ENCODE data around the gene ADAMTS9.
"Not testable (repeated sequence)": the region's sequence is repeated elsewhere in the genome, so short reads cannot be mapped to it uniquely, and the experiment has no call there.

ADAMTS9 gene

DNA sequence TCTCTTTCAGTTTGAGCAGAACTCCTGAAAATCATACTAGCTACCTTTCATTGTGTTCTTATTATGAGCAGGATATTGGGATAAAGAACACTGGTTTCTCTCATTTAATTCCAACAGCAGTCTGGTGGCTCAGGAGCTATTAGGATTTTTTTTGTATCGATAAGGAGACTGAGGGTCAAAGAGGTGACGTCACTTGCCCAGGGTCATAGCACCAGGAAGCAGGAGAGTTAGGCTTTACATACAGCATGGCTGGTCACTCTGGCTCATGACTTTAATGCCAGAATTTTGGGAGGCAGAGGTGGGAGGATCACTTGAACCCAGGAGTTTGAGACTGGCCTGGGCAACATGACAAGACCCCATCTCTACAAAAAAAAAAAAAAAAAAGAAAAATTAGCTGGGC, 113.6 kb downstream of the ADAMTS9 start:
- no peak for DNase-seq (ENCODE audit: low spot score)

DNA sequence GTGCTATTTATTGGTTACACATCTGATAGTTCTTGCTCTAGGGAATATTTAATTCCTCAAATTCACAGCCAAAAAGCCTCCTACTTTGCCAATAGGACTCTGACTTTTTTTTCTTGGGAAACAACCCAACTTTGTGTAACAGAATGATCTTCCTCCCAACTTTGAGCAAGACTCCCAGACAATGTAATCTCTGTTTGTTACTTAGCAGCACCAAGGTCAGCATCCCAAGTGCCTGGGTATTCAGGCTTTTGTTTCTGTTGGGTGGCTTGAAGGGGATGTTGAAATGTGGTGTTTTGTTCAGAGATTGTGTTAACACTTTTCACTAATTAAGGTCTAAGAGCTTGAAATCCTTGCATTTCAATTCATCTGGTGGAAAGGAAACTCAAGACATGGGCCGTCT, 115.8 kb downstream of the ADAMTS9 start:
- no peak for DNase-seq (ENCODE audit: low spot score)

DNA sequence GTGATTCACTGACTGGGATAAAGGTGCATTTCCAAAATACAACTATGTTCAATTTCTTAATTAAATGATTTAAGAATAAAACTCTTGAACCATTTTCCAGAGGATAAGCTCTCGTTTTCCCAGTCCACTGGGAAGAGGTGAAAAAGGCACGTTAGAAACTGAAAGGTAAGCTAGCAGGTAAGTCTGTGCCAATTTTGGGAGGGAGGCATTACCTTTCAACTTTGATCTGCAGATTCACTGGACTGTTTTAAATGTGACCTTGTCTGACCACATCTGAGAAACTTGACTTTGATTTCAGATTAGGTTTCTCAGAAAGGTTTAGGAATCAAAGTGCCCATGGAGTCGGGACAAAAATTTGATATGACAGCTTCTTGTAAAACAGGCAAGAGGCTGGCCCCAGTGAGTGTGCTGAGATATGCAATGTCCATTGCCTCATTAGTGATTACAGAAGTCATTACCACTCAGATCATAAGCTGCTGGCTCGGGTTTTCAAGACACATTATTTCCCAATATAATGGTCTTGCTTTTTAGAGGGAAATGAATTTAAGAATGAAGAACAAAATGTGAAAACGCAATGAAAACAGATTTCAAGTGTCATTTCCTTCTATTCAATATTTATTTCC, 118.8 kb downstream of the ADAMTS9 start:
- no peak for DNase-seq (ENCODE audit: low spot score)

DNA sequence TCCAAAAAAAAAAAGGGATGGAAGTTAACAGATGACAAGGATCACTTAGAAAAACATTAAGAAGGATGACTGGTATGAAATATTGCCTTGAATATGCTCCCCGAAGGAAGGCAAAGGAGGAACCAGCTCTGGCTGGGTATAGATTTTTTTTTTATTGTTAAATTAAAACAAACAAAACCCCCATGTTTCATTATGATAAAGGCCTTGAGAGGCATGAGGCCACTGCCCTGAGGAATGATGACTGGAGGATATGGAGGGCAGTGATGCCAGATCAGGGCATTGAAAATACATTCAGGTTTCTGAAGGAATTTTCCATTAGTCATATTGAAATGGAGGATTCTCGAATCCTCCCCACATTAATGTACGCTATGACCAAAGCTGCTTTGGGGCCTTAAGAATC, 120.9 kb downstream of the ADAMTS9 start:
- DNase-seq (ENCODE audit: low spot score): no peak

DNA sequence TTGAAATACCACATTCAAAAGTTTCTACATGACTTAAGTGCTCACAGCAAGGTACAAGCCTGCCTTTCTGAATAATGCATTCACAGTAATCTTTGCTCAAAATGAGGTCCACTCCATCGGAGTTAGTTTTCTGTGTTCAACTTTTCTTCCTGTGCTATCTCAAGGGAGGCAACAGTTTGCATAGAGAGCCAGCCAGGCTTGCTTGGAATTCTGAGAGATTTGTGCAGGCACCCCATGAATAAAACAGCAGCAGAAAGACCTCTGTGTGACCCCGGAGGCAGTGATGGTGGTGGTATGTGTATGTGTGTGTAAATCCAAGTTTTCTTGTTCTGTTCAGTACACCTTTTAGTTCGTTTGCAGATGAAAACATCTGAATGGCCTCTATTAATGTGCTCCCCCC, 124.0 kb downstream of the ADAMTS9 start:
- no peak for DNase-seq (ENCODE audit: low spot score)

DNA sequence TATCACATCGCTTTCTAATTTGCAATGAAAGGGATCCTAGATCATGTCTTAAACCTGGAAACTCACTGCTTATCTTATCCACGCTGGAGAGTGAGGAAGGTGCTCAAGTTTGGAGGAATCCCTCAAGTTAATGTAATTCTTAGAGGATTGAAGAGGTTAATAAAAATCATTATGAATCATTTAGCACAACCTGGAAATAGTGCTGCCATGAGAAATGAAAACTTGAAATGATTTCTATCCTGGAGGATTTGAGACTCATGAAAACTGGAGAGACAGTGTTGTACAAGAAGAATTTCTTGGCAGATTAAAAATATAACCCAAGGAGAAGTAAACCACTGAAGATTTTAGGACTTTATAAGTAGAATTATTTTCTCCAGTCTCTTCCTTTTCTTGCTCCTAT, 125.9 kb downstream of the ADAMTS9 start:
- DNase-seq (ENCODE audit: low spot score): no peak

DNA sequence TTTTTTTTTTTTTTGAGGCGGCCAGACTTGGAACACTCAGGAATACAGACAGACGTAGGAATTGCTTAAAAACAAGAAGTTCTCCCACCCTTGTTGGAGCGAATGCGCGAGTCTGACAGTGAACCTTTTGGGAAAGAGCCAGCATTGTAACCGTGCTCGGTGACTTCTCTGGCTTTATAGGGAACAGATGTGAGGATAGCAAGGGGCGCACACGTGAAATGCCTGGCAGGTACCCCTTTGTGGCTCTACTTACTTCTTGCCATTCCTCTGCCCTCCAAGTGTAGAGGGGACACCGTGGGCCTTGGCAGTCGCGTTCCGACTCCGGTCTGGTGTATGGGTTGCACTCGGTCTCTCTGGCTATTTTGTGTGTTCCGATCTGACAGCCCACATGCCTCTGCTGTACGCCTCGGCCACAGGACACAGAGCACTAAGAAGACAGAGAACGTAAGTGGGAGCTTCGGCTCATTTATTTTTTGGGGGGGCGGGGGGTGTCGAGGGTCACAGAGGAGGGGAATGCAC, 126.4 kb downstream of the ADAMTS9 start:
- DNase-seq (ENCODE audit: low spot score): no peak

DNA sequence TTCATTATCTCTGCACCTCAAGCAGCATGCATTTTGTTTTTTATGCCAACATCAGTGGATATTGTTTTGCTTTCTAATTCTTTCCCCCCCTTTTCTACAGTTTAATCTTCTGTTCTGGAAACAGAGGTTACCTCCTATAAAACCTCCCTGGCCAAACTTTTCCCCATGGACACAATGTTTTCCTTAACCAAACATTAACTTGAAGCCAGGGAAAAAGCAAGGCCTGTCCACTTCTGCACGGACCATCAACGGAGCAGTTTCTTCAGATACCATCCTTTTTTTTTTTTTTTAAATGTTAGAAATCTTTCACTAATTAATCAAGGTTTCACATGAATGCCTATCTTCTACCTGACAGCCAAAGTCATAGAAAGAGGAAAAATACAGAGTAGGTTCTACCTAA, 127.0 kb downstream of the ADAMTS9 start:
- DNase-seq (ENCODE audit: low spot score): no peak

DNA sequence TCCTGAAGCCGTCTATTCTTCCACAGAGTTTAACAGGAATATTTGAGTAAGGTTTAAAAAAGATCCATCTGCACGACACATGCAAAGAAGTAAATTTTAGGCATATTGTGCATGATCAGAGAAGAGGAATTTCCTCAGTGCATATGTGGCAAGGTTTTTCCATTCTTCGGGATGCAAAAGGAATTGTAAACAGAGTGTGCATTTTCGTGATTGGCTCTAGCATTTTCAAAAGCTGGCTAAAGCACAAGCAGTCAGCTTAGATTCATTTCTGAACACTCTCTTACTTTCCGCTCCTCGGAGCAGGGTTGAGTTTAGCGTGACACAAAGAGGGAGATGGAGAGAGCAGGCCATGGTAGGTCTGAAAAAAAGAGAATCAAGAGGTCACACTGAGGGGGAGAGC, 128.2 kb downstream of the ADAMTS9 start:
- DNase-seq (ENCODE audit: low spot score): no peak

DNA sequence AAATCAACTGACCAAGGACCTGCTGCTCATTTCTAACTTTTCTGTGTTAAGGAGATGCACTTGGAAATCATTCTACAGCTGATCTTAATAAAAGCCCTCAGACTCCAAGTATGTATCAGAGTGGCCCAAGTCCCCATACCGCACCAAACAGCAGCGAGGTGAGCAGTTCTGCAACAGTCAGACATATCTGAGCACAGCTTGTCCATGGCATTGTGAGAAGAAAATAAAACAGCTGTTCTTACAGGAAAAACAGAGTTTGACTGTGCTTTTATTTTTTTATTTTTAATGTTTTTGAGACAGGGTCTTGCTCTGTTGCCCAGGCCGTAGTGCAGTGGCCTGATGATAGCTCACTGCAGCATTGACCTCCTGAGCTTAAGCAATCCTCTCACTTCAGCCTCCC, 131.8 kb downstream of the ADAMTS9 start:
- DNase-seq (ENCODE audit: low spot score): no peak

DNA sequence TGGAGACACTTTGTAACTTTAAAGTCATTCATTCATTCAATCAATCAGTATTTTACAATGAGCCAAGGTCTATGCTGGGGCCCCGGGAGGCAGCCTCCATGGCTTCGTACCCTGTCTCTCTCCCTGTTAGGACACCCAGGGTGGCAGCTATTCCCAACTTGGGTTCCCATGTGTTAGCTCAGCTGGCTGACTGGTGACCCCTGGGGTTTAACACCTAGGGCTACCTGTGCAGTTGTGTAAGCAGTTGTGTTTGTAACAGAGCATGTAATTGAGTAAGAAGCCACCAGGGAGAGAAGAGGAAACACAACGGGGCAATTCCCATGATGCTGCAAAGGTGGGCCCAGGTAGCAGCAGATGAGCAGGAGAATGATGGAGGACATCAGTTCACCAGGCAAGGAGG, 132.4 kb downstream of the ADAMTS9 start:
- no peak for DNase-seq (ENCODE audit: low spot score)

DNA sequence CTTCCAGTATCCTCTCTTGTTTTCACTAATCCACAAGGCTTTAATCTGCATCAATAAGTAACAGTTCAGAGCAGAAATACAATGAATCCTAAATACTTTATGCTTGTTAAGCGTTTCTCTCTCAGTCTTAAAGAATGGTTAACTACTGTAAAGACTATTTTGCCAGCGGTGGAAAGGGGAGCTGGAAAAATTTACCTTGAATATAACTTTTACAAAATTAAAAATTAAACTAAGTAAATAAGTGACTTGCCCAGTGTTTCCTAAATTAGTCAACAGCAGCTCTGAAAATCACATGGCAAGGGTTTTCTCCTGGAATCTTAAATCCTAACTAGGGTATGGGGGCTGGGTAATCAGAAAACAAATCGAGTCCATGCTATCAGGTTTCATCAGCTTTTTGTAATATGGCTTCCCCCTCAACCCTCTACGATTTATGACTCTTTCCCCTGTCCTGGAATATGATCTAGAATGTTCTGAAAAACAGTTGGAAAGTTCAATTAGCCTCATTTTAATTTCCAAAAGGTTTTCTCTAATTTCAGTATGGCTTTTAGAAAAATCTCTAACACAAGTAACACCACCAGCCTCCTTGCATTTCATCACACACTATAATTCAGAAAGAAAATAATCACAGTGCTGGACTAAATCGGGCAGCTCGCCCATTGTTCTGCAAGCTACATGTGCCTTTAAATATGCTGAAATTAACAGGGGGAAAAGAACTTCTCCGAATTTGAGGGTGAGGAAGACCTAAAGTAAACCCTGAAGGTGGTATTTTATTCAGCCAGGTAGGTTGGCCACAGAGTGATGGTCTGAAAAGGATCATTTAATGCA, 133.5 kb downstream of the ADAMTS9 start:
- no peak for DNase-seq (ENCODE audit: low spot score)

DNA sequence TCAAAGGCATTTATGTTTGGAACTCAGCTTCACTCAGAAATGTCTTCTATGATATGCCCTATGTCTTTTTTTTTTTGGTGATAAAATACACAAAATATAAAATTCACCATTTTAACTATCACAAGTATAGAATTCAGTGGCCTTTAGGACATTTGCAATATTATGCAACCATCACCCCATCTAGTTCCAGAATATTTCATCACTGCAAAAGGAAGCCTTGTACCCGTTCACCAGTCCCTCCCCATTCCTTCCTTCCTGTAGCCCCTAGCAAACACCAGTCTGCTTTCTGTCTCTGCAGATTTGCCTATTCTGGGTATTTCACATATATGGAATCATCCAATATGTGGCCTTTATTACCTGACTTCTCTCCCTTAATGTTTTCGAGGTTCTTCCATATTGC, 134.8 kb downstream of the ADAMTS9 start:
- DNase-seq (ENCODE audit: low spot score): no peak

DNA sequence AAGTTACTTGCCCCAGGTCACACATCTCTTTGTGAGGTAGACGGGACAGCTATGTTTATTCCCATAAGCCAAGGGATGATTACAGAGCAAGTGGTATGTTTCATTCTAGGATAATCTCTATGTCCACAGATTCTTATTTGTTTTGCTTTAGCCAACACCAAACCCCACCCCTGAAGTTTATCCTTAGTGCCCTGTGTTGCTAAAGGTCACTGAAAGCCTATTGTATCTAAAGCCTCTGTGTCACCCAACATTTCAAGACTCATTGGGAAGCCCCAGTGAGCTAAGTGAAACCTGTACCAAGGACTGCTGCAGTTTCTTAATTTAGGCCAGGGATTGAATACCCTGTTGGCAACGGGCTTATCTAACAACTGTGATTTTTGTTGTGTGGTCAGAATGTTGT, 135.6 kb downstream of the ADAMTS9 start:
- no peak for DNase-seq (ENCODE audit: low spot score)

DNA sequence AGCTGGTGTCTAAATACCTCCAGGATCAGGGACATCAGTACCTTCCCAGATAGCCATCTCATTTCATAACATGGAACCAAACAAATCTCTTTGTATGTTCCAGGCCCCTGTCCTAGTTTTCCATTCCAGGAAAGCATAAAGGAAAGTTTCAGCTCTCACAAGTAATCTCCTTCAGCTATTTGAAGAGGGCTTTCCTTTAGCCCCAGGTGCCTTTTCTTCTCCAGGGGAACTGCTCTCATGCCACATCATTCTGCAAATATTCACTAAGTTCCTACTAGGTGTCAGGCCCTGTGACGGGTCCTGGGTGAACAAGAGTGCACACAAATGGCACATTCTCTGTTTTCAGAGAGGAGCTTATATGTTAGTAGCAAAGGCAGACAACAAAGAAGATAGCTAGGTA, 136.1 kb downstream of the ADAMTS9 start:
- DNase-seq (ENCODE audit: low spot score): no peak

DNA sequence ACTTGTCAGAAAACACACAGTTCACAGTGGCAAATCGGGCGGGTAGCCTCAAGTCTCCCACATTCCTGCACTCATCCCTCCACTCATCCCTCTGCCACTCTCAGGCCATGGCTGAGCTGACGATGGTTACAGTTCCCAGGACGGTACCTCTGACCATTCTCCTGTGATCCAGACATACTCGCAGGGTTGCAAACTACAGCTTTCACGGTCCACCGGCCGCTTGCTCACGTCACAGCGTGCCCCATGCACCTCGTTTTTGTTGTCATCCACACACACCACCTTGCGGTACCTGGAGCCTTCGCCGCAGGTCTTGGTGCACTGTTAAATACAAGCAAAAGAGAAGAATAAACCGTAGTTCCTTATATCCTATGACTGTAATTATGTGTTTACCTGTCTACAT, 137.1 kb downstream of the ADAMTS9 start:
- DNase-seq (ENCODE audit: low spot score): no peak

DNA sequence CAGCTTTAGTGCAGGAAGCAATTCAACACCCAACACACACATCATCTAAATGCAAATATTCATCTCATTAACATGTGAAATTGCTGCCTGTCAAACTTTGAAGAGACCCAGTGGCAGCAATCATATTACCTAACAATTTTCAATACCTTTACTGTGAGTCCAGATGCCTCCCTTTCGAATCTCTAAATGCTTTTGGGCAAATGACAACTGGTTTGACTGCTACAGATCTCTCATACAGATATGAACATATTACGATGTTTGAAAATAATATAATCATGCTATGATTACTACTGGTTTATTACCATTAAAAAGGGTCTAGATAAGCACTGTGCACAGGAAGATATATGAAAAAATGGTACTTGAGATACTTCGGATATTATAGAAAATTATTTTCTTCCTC, 137.9 kb downstream of the ADAMTS9 start:
- no peak for DNase-seq (ENCODE audit: low spot score)

DNA sequence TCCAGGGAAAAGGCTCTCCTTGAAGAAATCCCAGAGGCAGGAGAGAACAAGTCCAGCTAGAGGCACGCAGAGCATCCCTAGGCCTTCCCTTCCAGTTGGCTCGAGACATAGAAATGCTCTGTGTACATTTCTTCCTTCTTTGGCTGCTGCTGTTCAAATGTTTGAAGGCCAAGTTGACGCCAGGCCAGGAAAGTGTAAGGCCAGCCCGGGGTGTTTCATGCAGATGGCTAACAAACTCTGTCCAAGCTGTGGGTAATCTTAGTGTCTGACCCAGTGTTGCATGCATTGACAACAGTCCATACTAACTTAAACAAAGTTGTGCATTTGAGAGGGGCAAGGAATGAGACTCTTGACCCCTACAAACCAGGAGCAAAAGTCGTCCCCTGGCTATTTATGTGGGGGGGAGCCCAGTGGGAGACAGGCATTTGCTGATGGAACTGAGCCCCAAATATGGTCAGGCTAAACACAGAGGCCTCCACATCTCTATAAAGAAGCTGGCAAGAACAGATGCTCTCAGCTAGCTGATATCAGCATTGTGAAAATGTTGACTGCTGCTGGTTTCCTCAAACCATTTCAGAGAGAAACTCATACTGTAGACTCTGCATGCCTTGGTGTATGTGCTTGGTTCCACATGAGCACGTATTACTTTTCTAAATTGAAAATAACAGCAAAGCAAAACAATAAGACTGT, 139.5 kb downstream of the ADAMTS9 start:
- DNase-seq (ENCODE audit: low spot score): no peak

DNA sequence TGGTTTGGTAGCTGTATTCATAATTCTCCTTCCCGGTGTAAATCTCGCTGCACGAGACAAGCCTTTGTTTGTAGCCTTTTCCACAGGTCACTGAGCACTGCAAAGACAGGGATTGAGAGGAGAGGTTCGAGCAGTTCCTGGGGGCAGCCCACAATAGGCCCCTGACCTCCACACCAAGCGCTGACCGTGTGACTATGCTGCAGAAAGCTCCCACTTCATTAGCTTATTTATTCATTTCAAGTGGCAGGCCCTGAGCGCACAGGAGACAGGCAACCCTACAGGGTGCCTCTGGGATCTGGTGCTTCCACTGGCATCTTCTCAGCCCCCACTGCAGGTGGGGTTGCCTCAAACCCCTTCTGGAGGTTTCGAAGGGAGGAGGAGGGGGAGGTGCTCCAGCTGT, 140.9 kb downstream of the ADAMTS9 start:
- DNase-seq (ENCODE audit: low spot score): no peak

DNA sequence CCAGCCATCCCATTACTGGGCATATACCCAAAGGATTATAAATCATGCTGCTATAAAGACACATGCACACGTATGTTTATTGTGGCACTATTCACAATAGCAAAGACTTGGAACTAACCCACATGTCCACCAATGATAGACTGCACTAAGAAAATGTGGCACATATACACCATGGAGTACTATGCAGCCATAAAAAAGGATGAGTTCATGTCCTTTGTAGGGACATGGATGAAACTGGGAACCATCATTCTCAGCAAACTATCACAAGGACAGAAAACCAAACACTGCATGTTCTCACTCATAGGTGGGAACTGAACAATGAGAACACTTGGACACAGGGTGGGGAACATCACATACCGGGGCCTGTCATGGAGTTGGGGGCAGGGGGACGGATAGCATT, 142.6 kb downstream of the ADAMTS9 start:
- DNase-seq (ENCODE audit: low spot score): not testable (repeated sequence)

DNA sequence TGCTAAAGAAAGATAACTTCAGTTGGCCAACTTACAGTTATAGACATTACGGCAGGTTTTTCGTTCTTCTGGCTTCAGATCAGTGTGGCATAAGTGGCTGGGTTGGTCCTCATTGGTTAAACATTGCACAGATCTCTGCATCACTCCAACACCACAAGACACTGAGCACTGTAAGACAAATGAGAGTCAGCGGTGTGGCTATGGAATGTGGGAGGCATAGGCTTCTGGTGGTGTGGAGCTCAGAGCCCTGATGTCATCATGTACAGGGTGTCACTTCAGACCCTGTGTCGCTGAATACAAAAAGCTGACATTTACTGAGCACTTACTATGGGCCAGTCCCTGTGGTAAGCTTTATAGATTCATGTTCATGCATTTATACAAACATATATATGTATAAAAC, 146.0 kb downstream of the ADAMTS9 start:
- no peak for DNase-seq (ENCODE audit: low spot score)

DNA sequence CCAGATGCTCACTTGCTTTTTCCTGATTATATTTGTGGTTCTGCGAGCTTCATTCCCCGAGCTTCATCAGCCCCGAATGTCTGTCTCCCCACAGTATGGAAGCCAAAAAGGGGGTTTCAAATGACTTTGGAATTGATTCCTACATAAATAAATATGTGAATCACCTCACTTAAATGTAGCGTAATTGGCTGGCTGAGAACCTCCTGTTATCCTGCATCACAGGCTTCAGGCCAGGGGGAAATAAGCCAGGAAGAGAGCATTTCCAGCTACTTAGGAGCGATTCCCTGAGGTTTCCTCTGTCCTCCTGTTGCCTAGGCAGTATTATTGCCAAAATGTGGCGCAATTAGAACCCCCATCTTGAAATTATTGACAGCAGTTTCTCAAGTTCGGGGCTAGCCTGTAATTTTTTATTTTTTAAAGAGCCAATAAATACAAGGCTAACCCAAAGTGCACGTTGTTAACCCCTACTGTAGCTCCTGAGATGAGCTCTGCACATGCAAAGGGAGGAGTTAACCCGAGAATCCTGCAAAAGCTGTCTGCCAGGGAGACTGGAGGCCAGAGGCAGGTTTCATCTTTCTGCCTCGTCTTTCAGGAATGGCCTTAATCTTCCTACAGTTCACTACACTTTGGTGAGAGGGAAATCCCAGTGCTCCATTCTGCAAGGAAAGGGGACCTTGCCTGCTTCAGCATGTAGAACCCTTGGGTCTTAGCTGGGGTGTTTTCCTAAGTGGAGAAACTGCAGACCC, 148.2 kb downstream of the ADAMTS9 start:
- no peak for DNase-seq (ENCODE audit: low spot score)

Data from cerebellar cortex (tissue), 1 donor.